Tibial artery (tissue), 4 donors: ENCODE data around the gene CYP2C9.

Experiments used
- DNase-seq, 2 donors: peaks; one replicate each; pipeline ENCODE4 v3.0.0-alpha.2; 2019
- H3K27ac ChIP-seq, 2 donors: fragments of 200-600 bp; sonication (generic) in 1 of 2; 1 replicate in 1 of 2; 2 replicates in 1 of 2; pipeline ENCODE4 v1.5.1; 2018 to 2019; ENCODE audit warnings: mild to moderate bottlenecking in 1 of 2
- H3K27me3 ChIP-seq, 2 donors: fragments of 200-600 bp; sonication (generic) in 1 of 2; one replicate each; pipeline versions ENCODE4 v1.5.1 to v1.6.0; 2016 to 2019
- H3K36me3 ChIP-seq, 3 donors: fragments of 200-600 bp; sonication (generic) in 2 of 3; one replicate each; pipeline ENCODE4 v1.5.1; 2016 to 2019; ENCODE audit warnings: mild to moderate bottlenecking in 2 of 3
- H3K4me1 ChIP-seq, 4 donors: fragments of 200-600 bp; sonication (generic) in 2 of 4; 1 replicate in 3 of 4; 2 replicates in 1 of 4; pipeline ENCODE4 v1.5.1; 2016 to 2019
- H3K4me3 ChIP-seq, 2 donors: fragments of 200-600 bp; sonication (generic) in 1 of 2; 1 replicate in 1 of 2; 2 replicates in 1 of 2; pipeline ENCODE4 v1.5.1; 2018 to 2019; ENCODE audit warnings: mild to moderate bottlenecking in 2 of 2
- H3K9me3 ChIP-seq, 3 donors: fragments of 200-600 bp; sonication (generic) in 1 of 3; one replicate each; pipeline ENCODE4 v1.5.1; 2016 to 2019
- CTCF ChIP-seq, 2 experiments: fragments of 200-600 bp in 1 of 2; fragments of 450-650 bp in 1 of 2; IDR thresholded peaks; one replicate each; pipeline ENCODE4 v1.5.1; 2017 to 2019; ENCODE audit warnings: antibody characterized with exemption in 2 of 2, mild to moderate bottlenecking in 1 of 2, moderate library complexity in 1 of 2
- intact Hi-C: fragments of 100-400 bp; cut with DNase I; formaldehyde crosslinking; loops from one replicate; pipeline ENCODE4 v1.15.0; 2023; ENCODE audit warnings: low total_unique reads

The CYP2C9 gene

GRCh38 chr10:94991243-94991888 lies 52.9 kb downstream of the CYP2C9 start:
- intact Hi-C loops: no loop called here
- H3K9me3 ChIP-seq: peaks cover 0 to 13% (median 13%) of the 10 kb centered on the region in 3 donors
- no peaks in the 10 kb centered on the region for H3K27me3 ChIP-seq
- no peak overlapping the region for H3K27ac ChIP-seq
- no peaks in the 10 kb centered on the region for H3K4me1 ChIP-seq
- DNase-seq: no peak
- no peak overlapping the region for H3K4me3 ChIP-seq
- H3K36me3 ChIP-seq: no peaks in the 10 kb centered on the region
- no peak for TF ChIP-seq CTCF (IDR thresholded peaks at IDR 0.05)

DNA sequence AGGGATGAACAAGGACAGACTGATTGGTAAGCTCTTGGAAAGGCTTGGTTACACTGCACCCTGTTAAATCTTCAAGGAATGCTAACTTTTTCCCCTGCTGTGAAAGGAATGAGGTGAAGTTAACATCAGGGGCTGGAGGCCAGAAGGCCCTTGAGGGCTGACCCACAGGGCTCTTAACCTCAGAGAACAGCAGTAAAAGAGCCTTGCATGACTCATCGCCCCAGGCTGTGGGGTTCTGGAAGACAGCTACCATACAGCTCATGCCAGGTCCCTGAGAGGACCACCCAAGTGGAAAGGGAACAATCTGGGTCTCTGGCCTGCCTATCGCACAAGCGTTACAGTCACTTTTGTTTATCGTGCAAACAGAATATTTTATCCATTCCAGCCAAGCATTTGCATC lies 54.4 kb downstream of the CYP2C9 start:
- no peaks in the 10 kb centered on the region for H3K4me1 ChIP-seq
- no peak for TF ChIP-seq CTCF (IDR thresholded peaks at IDR 0.05)
- H3K4me3 ChIP-seq: no peak overlapping the region
- no peaks in the 10 kb centered on the region for H3K36me3 ChIP-seq
- DNase-seq: no peak
- intact Hi-C loops: no loop called here
- H3K27me3 ChIP-seq: no peaks in the 10 kb centered on the region
- peaks cover 0 to 13% (median 13%) of the 10 kb centered on the region in 3 donors for H3K9me3 ChIP-seq
- H3K27ac ChIP-seq: no peak overlapping the region

DNA sequence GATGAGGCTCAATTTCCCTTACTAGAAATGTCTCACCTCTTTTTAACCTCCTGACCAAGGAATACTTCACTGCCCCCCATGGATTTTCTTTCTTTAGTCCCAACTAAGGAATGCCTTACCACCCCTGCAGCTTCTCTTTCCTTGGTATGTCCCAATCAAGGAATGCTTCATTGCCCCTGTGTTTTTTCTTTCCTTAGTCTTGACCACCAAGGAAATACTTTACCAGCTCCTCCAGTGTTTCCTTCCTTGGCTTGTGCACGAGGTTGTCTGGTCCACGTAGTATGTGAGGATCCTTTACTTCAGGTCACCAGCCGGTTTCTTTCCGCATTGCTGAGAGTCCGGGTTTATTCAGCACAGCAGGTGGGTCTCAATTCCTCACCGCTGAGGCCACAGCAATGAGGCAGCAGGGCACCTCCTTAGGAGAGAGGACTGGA lies 59.3 kb downstream of the CYP2C9 start:
- Histone ChIP-seq H3K4me1 (no peaks in the 10 kb centered on the region), H3K27ac (no peak overlapping the region), H3K4me3 (no peak overlapping the region), H3K36me3 (no peaks in the 10 kb centered on the region), H3K9me3 (no peaks in the 10 kb centered on the region), H3K27me3 (no peaks in the 10 kb centered on the region)
- TF ChIP-seq CTCF (IDR thresholded peaks at IDR 0.05): no peak
- DNase-seq: no peak
- intact Hi-C loops: no loop called here

DNA sequence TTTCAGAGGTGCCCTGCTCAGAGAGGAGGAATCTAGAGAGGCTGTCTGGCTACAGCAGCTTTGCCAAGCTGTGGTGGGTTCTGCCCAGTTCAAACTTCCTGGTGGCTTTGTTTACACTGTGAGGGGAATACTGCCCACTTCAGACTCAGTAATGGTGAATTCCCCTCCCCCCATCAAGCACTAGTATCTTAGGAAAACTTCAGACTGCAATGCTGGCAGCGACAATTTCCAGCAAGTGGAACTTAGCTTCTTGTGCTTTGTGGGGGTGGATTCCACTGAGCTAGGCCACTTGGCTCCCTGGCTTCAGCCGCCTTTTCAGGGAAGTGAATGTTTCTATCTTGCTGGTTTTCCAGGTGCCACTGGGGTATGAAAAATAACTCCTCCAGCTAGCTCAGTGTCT lies 88.0 kb downstream of the CYP2C9 start:
- H3K4me1 ChIP-seq: no peaks in the 10 kb centered on the region
- no peak overlapping the region for H3K4me3 ChIP-seq
- H3K27ac ChIP-seq: no peak overlapping the region
- peaks cover 0 to 6% (median 0%) of the 10 kb centered on the region in 3 donors for H3K9me3 ChIP-seq
- H3K36me3 ChIP-seq: no peaks in the 10 kb centered on the region
- DNase-seq: no peak
- H3K27me3 ChIP-seq: no peaks in the 10 kb centered on the region
- no peak for TF ChIP-seq CTCF (IDR thresholded peaks at IDR 0.05)
- intact Hi-C loops: no loop called here

- Histone ChIP-seq H3K4me3 (no peak overlapping the region), H3K4me1 (no peaks in the 10 kb centered on the region), H3K36me3 (no peaks in the 10 kb centered on the region), H3K27ac (no peak overlapping the region), H3K27me3 (no peaks in the 10 kb centered on the region), H3K9me3 (peaks cover 0 to 6% (median 0%) of the 10 kb centered on the region in 3 donors)
- intact Hi-C loops: no loop called here
- no peak for TF ChIP-seq CTCF (IDR thresholded peaks at IDR 0.05)
- DNase-seq: no peak
These were observed 93.2 kb downstream of the CYP2C9 start for GRCh38 chr10:95031656-95032055.

- no peak for TF ChIP-seq CTCF (IDR thresholded peaks at IDR 0.05)
- intact Hi-C loops: no loop called here
- no peaks in the 10 kb centered on the region for H3K36me3 ChIP-seq
- peaks cover 0 to 6% (median 0%) of the 10 kb centered on the region in 3 donors for H3K9me3 ChIP-seq
- no peak for DNase-seq
- no peak overlapping the region for H3K4me3 ChIP-seq
- no peak overlapping the region for H3K27ac ChIP-seq
- no peaks in the 10 kb centered on the region for H3K4me1 ChIP-seq
- no peaks in the 10 kb centered on the region for H3K27me3 ChIP-seq
These were observed 95.9 kb downstream of the CYP2C9 start for GRCh38 chr10:95034401-95034800.
